ENCODE results near the gene KDM4E. TPM values are rescaled to one million over a fixed set of nuclear protein-coding genes. Genes with fewer than 3 reads are reported as not detected.

The KDM4E gene
- total and polyA plus RNA-seq, 10 of the 15 experiments (the other 5 are each of a cell fraction or from before 2014, with no cell fraction given): not detected

- TF ChIP-seq, protein P1, sequence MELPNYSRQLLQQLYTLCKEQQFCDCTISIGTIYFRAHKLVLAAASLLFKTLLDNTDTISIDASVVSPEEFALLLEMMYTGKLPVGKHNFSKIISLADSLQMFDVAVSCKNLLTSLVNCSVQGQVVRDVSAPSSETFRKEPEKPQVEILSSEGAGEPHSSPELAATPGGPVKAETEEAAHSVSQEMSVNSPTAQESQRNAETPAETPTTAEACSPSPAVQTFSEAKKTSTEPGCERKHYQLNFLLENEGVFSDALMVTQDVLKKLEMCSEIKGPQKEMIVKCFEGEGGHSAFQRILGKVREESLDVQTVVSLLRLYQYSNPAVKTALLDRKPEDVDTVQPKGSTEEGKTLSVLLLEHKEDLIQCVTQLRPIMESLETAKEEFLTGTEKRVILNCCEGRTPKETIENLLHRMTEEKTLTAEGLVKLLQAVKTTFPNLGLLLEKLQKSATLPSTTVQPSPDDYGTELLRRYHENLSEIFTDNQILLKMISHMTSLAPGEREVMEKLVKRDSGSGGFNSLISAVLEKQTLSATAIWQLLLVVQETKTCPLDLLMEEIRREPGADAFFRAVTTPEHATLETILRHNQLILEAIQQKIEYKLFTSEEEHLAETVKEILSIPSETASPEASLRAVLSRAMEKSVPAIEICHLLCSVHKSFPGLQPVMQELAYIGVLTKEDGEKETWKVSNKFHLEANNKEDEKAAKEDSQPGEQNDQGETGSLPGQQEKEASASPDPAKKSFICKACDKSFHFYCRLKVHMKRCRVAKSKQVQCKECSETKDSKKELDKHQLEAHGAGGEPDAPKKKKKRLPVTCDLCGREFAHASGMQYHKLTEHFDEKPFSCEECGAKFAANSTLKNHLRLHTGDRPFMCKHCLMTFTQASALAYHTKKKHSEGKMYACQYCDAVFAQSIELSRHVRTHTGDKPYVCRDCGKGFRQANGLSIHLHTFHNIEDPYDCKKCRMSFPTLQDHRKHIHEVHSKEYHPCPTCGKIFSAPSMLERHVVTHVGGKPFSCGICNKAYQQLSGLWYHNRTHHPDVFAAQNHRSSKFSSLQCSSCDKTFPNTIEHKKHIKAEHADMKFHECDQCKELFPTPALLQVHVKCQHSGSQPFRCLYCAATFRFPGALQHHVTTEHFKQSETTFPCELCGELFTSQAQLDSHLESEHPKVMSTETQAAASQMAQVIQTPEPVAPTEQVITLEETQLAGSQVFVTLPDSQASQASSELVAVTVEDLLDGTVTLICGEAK (IDR thresholded peaks at IDR 0.05; ENCODE audit: borderline replicate concordance): peak; percentile 53; the same call in 1 of the 2 replicates
- 0 out of 2 replicates have a peak, but pooled peaks have one; percentile 44 for TF ChIP-seq SPI1 (IDR thresholded peaks at IDR 0.05; ENCODE audit: borderline replicate concordance, insufficient read depth, low read depth, low read length)
- TF ChIP-seq FOXK2 (IDR thresholded peaks at IDR 0.05): no peak; the same call in 1 of the 2 replicates
- TF ChIP-seq POLR2AphosphoS2 (IDR thresholded peaks at IDR 0.05; ENCODE audit: low read depth, low read length): peak; percentile 68; the same call in 1 of the 2 replicates
- no peak for TF ChIP-seq MYC (IDR thresholded peaks at IDR 0.05; ENCODE audit: insufficient read depth, insufficient read length, insufficient replicate concordance, low read length, severe bottlenecking)
- no peak for TF ChIP-seq CBX5 (IDR thresholded peaks at IDR 0.05; ENCODE audit: low read depth)
- TF ChIP-seq KAT2A (conservative IDR thresholded peaks at IDR 0.05; ENCODE audit: control insufficient read depth, low read depth, low read length): no peak
- peak; percentile 83 for TF ChIP-seq SP1 (IDR thresholded peaks at IDR 0.05; ENCODE audit: low read depth, low read length)
- TF ChIP-seq IKZF1 (conservative IDR thresholded peaks at IDR 0.05): 0 out of 2 replicates have a peak, but pooled peaks have one; percentile 30
- no peak for TF ChIP-seq PAX8 (IDR thresholded peaks at IDR 0.05)
- peak; percentile 48; the same call in 1 of the 2 replicates for TF ChIP-seq SMARCA5 (IDR thresholded peaks at IDR 0.05)
- peak; percentile 60; the same call in 1 of the 2 replicates for TF ChIP-seq ZNF24 (IDR thresholded peaks at IDR 0.05)
- TF ChIP-seq POLR2A (IDR thresholded peaks at IDR 0.05; ENCODE audit: low read depth, low read length): peak; percentile 81
- TF ChIP-seq SMAD1 (IDR thresholded peaks at IDR 0.05; ENCODE audit: low read depth, partially characterized antibody): peak; percentile 27
- TF ChIP-seq CHD2 (IDR thresholded peaks at IDR 0.05; ENCODE audit: borderline replicate concordance, low read depth, low read length): peak; percentile 56; the same call in 1 of the 2 replicates
- TF ChIP-seq BACH1 (IDR thresholded peaks at IDR 0.05; ENCODE audit: borderline replicate concordance): 0 out of 2 replicates have a peak, but pooled peaks have one; percentile 24
- peak; percentile 96 for TF ChIP-seq NFYB (IDR thresholded peaks at IDR 0.05; ENCODE audit: insufficient read depth, low read depth, low read length)
- TF ChIP-seq, protein P2, sequence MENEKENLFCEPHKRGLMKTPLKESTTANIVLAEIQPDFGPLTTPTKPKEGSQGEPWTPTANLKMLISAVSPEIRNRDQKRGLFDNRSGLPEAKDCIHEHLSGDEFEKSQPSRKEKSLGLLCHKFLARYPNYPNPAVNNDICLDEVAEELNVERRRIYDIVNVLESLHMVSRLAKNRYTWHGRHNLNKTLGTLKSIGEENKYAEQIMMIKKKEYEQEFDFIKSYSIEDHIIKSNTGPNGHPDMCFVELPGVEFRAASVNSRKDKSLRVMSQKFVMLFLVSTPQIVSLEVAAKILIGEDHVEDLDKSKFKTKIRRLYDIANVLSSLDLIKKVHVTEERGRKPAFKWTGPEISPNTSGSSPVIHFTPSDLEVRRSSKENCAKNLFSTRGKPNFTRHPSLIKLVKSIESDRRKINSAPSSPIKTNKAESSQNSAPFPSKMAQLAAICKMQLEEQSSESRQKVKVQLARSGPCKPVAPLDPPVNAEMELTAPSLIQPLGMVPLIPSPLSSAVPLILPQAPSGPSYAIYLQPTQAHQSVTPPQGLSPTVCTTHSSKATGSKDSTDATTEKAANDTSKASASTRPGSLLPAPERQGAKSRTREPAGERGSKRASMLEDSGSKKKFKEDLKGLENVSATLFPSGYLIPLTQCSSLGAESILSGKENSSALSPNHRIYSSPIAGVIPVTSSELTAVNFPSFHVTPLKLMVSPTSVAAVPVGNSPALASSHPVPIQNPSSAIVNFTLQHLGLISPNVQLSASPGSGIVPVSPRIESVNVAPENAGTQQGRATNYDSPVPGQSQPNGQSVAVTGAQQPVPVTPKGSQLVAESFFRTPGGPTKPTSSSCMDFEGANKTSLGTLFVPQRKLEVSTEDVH (IDR thresholded peaks at IDR 0.05; ENCODE audit: low read depth, partially characterized antibody): peak; percentile 18
- TF ChIP-seq, protein P3, sequence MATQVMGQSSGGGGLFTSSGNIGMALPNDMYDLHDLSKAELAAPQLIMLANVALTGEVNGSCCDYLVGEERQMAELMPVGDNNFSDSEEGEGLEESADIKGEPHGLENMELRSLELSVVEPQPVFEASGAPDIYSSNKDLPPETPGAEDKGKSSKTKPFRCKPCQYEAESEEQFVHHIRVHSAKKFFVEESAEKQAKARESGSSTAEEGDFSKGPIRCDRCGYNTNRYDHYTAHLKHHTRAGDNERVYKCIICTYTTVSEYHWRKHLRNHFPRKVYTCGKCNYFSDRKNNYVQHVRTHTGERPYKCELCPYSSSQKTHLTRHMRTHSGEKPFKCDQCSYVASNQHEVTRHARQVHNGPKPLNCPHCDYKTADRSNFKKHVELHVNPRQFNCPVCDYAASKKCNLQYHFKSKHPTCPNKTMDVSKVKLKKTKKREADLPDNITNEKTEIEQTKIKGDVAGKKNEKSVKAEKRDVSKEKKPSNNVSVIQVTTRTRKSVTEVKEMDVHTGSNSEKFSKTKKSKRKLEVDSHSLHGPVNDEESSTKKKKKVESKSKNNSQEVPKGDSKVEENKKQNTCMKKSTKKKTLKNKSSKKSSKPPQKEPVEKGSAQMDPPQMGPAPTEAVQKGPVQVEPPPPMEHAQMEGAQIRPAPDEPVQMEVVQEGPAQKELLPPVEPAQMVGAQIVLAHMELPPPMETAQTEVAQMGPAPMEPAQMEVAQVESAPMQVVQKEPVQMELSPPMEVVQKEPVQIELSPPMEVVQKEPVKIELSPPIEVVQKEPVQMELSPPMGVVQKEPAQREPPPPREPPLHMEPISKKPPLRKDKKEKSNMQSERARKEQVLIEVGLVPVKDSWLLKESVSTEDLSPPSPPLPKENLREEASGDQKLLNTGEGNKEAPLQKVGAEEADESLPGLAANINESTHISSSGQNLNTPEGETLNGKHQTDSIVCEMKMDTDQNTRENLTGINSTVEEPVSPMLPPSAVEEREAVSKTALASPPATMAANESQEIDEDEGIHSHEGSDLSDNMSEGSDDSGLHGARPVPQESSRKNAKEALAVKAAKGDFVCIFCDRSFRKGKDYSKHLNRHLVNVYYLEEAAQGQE (IDR thresholded peaks at IDR 0.05; ENCODE audit: low read depth, low read length): no peak
- TF ChIP-seq ZNF207 (IDR thresholded peaks at IDR 0.05; ENCODE audit: borderline replicate concordance): 0 out of 2 replicates have a peak, but pooled peaks have one; percentile 56
- TF ChIP-seq RB1 (IDR thresholded peaks at IDR 0.05; ENCODE audit: borderline replicate concordance): no peak
These were observed 43.5 kb downstream of the KDM4E start (continued) for GRCh38 chr11:95068549-95068948.

Measured in GM12878 (cell line).